Ishikawa (cell line): ENCODE measurements around the gene ERGIC1.

Experiments
- CEBPB ChIP-seq: IDR thresholded peaks from 2 replicates; pipeline ENCODE4 v1.6.1; 2012
- CREB1 ChIP-seq: IDR thresholded peaks from 2 replicates; pipeline ENCODE4 v1.6.1; 2012; ENCODE audit warnings: low read depth
- EGR1 ChIP-seq: IDR thresholded peaks from 2 replicates; pipeline ENCODE4 v1.6.1; 2012
- EP300 ChIP-seq: IDR thresholded peaks from 2 replicates; pipeline ENCODE4 v1.6.1; 2012; ENCODE audit warnings: borderline replicate concordance
- FOXM1 ChIP-seq: IDR thresholded peaks from 2 replicates; pipeline ENCODE4 v1.6.1; 2012; ENCODE audit warnings: low read depth, borderline replicate concordance
- NFIC ChIP-seq: IDR thresholded peaks from 2 replicates; pipeline ENCODE4 v1.6.1; 2012
- RAD21 ChIP-seq: IDR thresholded peaks from 2 replicates; pipeline ENCODE4 v1.6.1; 2012; ENCODE audit warnings: low read depth
- TAF1 ChIP-seq: IDR thresholded peaks from 2 replicates; pipeline ENCODE4 v1.6.1; 2012; ENCODE audit warnings: low read depth, mild to moderate bottlenecking
- TCF12 ChIP-seq: IDR thresholded peaks from 2 replicates; pipeline ENCODE4 v1.6.1; 2012; ENCODE audit warnings: low read depth
- TEAD4 ChIP-seq: IDR thresholded peaks from 2 replicates; pipeline ENCODE4 v1.6.1; 2012
- YY1 ChIP-seq: IDR thresholded peaks from 2 replicates; pipeline ENCODE4 v1.6.1; 2012; ENCODE audit warnings: low read depth
- ZBTB7A ChIP-seq: IDR thresholded peaks from 2 replicates; pipeline ENCODE4 v1.6.1; 2012; ENCODE audit warnings: low read depth
- TF ChIP-seq, protein P1 (sequence below): IDR thresholded peaks from 2 replicates; pipeline ENCODE4 v1.6.1; 2012
- TF ChIP-seq, protein P2 (sequence below): IDR thresholded peaks from 2 replicates; pipeline ENCODE4 v1.6.1; 2012; ENCODE audit warnings: low read depth, mild to moderate bottlenecking
- TF ChIP-seq, protein P3 (sequence below): IDR thresholded peaks from 2 replicates; pipeline ENCODE4 v1.6.1; 2012

ERGIC1 gene

DNA sequence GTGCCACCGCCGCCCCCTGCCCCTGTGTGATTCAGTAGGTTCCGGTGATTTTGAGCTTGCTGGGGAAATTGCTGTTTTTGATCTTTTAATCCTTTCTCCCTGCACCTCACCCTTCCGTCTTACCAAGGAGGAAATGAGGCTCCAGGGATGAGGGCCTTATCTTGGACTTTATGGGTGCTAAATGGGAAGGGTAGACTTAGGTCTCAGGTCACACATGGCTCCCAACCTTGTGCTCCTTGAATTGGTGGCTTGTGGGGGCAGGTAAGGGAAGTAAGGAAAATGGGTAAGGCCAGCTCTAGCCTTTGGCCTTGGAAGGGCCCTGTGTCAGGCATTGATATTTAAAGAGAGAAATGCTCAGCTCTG, 1.9 kb downstream of the ERGIC1 start:
- TF ChIP-seq CEBPB = no peak
- TF ChIP-seq CREB1 = no peak
- TF ChIP-seq TEAD4 = no peak
- no peak for TF ChIP-seq EGR1
- no peak for TF ChIP-seq NFIC
- no peak for TF ChIP-seq FOXM1
- TF ChIP-seq, protein P1, sequence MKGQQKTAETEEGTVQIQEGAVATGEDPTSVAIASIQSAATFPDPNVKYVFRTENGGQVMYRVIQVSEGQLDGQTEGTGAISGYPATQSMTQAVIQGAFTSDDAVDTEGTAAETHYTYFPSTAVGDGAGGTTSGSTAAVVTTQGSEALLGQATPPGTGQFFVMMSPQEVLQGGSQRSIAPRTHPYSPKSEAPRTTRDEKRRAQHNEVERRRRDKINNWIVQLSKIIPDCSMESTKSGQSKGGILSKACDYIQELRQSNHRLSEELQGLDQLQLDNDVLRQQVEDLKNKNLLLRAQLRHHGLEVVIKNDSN = no peak
- no peak for TF ChIP-seq YY1
- TF ChIP-seq EP300 = no peak
- TF ChIP-seq, protein P2, sequence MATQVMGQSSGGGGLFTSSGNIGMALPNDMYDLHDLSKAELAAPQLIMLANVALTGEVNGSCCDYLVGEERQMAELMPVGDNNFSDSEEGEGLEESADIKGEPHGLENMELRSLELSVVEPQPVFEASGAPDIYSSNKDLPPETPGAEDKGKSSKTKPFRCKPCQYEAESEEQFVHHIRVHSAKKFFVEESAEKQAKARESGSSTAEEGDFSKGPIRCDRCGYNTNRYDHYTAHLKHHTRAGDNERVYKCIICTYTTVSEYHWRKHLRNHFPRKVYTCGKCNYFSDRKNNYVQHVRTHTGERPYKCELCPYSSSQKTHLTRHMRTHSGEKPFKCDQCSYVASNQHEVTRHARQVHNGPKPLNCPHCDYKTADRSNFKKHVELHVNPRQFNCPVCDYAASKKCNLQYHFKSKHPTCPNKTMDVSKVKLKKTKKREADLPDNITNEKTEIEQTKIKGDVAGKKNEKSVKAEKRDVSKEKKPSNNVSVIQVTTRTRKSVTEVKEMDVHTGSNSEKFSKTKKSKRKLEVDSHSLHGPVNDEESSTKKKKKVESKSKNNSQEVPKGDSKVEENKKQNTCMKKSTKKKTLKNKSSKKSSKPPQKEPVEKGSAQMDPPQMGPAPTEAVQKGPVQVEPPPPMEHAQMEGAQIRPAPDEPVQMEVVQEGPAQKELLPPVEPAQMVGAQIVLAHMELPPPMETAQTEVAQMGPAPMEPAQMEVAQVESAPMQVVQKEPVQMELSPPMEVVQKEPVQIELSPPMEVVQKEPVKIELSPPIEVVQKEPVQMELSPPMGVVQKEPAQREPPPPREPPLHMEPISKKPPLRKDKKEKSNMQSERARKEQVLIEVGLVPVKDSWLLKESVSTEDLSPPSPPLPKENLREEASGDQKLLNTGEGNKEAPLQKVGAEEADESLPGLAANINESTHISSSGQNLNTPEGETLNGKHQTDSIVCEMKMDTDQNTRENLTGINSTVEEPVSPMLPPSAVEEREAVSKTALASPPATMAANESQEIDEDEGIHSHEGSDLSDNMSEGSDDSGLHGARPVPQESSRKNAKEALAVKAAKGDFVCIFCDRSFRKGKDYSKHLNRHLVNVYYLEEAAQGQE = no peak
- TF ChIP-seq TAF1 = no peak
- TF ChIP-seq, protein P3, sequence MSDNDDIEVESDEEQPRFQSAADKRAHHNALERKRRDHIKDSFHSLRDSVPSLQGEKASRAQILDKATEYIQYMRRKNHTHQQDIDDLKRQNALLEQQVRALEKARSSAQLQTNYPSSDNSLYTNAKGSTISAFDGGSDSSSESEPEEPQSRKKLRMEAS = no peak

DNA sequence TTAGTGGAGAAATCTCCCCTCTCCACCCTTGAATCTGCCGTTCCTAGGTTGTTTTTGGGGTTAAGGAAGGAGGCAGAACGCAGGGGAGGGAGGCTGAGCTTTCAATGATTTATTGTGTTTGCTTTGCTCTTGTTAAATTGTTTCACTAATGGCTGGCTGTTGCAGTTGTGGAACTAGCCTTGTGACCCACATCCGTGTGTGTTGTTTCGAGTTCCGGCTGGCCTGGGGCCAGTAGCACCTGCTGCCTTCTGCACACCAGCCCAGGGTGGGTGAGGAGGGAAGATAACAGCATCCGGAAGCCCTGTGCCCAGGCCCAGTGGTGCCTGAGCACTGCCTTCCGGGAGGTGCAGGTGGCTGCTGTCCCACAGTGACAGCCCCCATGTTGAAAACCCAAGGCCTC, 3.6 kb downstream of the ERGIC1 start:
- TF ChIP-seq, protein P1 = no peak
- no peak for TF ChIP-seq FOXM1
- no peak for TF ChIP-seq TEAD4
- TF ChIP-seq EGR1 = no peak
- no peak for TF ChIP-seq NFIC
- TF ChIP-seq, protein P2 = no peak
- no peak for TF ChIP-seq CEBPB
- TF ChIP-seq CREB1 = no peak
- no peak for TF ChIP-seq EP300
- TF ChIP-seq, protein P3 = no peak
- TF ChIP-seq TCF12 = no peak
- no peak for TF ChIP-seq RAD21
- TF ChIP-seq ZBTB7A = no peak
- TF ChIP-seq YY1 = no peak
- TF ChIP-seq TAF1 = no peak

DNA sequence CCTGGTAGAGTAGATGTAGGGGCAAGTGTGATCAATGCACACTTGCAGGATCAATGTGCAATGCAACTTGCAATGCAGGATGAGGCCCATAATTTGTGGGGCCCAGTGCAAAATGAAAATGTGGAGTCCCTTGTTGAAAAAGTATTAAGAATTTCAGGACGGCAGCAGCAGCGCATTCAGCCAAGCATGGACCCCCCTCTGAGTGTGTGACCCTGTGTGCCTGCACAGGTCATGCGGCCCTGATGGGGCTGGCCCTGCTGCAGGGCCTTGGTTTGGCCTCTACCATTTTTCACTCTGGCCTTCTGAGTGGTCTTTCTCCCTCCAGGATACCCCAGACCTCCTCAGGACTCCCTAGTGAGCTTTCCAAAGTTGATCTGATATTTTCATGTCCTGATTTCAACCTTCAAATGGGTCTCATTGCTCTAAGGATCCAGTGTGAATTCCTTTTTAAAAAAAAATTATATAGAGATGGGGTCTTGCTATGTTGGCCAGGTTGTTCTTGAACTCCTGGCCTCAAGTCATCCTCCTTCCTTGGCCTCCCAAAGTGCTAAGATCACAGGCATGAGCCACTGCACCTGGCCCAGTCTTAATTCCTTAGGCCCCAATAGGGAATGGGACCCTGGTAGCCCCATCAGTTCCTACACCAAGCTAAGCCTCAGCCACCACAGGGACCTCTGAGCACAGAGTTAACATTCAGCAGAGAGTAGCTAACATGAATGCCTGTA, 4.3 kb downstream of the ERGIC1 start:
- no peak for TF ChIP-seq EP300
- no peak for TF ChIP-seq YY1
- TF ChIP-seq CEBPB = no peak
- TF ChIP-seq, protein P1 = no peak
- TF ChIP-seq ZBTB7A = no peak
- no peak for TF ChIP-seq NFIC
- TF ChIP-seq TAF1 = no peak
- TF ChIP-seq RAD21 = no peak
- TF ChIP-seq, protein P3 = no peak
- no peak for TF ChIP-seq EGR1
- TF ChIP-seq, protein P2 = no peak
- no peak for TF ChIP-seq CREB1
- TF ChIP-seq TCF12 = no peak
- TF ChIP-seq FOXM1 = no peak
- no peak for TF ChIP-seq TEAD4
